ENCODE measurements around the gene JMJD6. TPM values are rescaled to one million over a fixed set of nuclear protein-coding genes. Genes with fewer than 3 reads are reported as not detected.
A peak's percentile ranks its signal among the peaks of the same experiment; 100 is the strongest.

JMJD6 gene
- total RNA-seq, 4 donors from 2014 or later = 21.5 to 42.6 (median 38.8) TPM

DNA sequence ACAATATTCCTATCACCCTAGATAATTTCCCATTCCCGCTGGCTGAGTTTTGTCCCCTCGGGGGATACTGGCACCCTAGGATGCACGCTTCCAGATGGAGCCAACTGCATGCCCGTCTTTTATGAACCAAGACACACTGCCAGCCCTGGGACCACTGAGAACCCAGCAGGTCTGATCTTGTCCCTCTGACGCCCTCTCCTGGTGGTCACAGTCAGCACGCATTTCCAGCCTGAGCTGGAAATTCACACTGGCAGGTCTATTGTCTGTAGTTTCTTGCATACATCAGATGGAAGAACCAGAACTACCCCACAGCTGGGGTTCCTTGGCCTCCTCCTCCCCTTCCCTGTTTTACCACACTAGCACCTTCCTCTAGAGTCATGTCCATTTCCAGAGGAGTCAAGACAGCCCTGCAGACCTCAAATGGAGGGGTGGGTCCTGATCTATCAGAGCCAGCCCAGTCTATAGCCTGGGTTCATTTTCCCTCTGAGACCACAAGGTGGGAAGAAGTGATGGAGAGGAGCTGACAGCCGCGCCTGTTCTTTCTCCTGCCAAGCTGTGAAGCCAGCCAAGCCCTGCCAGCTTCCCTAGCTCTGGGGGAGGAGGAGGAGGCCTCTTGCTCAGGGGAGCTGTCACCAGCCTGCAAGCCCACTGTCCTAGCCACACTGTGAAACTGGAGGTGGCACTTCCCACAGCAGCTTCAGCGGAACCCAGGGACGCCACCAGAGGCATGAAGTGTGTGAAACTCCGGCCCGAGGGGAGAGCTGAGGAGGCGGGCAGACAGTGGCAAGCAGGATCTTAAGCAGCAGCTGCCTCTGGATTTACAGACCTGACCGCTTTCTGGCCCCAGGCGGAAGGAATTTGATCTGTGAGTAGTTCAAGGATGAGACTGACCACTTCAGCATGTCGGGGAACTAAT is 44.9 kb downstream of the JMJD6 start:
- no peaks in the 10 kb centered on the region for H3K27me3 ChIP-seq
- peak; percentile 59 to 84 (median 78) for DNase-seq
- peak overlapping the region in 2 of 4 donors; percentile 9 to 27 for H3K27ac ChIP-seq
- TF ChIP-seq POLR2A (IDR thresholded peaks at IDR 0.05) = no peak
- TF ChIP-seq, protein P1, sequence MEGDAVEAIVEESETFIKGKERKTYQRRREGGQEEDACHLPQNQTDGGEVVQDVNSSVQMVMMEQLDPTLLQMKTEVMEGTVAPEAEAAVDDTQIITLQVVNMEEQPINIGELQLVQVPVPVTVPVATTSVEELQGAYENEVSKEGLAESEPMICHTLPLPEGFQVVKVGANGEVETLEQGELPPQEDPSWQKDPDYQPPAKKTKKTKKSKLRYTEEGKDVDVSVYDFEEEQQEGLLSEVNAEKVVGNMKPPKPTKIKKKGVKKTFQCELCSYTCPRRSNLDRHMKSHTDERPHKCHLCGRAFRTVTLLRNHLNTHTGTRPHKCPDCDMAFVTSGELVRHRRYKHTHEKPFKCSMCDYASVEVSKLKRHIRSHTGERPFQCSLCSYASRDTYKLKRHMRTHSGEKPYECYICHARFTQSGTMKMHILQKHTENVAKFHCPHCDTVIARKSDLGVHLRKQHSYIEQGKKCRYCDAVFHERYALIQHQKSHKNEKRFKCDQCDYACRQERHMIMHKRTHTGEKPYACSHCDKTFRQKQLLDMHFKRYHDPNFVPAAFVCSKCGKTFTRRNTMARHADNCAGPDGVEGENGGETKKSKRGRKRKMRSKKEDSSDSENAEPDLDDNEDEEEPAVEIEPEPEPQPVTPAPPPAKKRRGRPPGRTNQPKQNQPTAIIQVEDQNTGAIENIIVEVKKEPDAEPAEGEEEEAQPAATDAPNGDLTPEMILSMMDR (IDR thresholded peaks at IDR 0.05) = peak; percentile 21 to 85 (median 68)
- peaks cover 0 to 15% (median 0%) of the 10 kb centered on the region in 4 donors for H3K4me1 ChIP-seq
- no peaks in the 10 kb centered on the region for H3K9me3 ChIP-seq
- H3K4me3 ChIP-seq = no peak overlapping the region
- H3K36me3 ChIP-seq = no peaks in the 10 kb centered on the region

DNA sequence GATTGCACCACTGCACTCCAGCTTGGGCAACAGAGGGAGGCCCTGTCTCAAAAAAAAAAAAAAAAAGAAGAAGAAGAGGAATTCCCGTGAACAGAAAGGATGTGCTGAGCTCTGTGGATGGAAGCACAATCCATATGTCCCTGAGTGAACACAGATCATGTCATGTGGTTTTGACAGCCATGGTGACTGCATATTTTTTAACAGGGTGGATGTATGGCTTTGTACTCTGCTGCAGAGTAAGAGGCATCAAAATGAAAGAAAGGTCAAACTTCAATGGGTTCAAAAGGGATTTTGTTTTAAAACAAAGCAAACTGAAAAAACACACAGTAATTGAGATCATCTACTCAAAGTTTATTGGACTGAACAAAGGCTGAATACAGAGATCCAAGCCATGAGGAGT is 47.2 kb downstream of the JMJD6 start:
- no peak for TF ChIP-seq POLR2A (IDR thresholded peaks at IDR 0.05)
- TF ChIP-seq, protein P1 (IDR thresholded peaks at IDR 0.05) = no peak
- H3K4me1 ChIP-seq = peaks cover 0 to 15% (median 0%) of the 10 kb centered on the region in 4 donors
- H3K27me3 ChIP-seq = no peaks in the 10 kb centered on the region
- no peaks in the 10 kb centered on the region for H3K36me3 ChIP-seq
- DNase-seq = no peak
- no peaks in the 10 kb centered on the region for H3K9me3 ChIP-seq
- no peak overlapping the region for H3K27ac ChIP-seq
- no peak overlapping the region for H3K4me3 ChIP-seq

DNA sequence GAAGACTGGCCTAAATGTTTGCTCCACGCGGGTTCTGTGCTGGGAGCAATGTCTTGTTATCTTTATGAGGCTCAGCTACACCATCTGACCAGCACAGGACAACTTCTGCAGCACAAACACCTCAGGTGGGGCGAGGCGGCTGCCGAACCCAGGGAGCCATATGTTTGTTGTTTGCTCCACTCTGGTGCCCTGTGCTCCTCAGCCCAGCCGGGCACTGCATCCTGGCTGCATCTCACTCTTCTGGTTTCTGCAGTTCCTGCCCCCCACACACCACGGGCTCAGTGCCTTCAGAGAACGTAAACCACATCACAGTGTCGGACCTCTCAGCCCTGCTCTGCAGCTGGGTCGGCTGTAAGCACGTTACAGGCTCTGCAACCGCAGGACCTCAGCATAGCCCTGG is 48.1 kb downstream of the JMJD6 start:
- Histone ChIP-seq H3K9me3 (no peaks in the 10 kb centered on the region), H3K4me1 (peaks cover 0 to 15% (median 0%) of the 10 kb centered on the region in 4 donors), H3K27ac (peak overlapping the region in 2 of 4 donors; percentile 11 to 42), H3K36me3 (no peaks in the 10 kb centered on the region), H3K27me3 (no peaks in the 10 kb centered on the region), H3K4me3 (no peak overlapping the region)
- TF ChIP-seq, protein P1 (IDR thresholded peaks at IDR 0.05) = no peak
- no peak for TF ChIP-seq POLR2A (IDR thresholded peaks at IDR 0.05)
- DNase-seq = peak; percentile 37 to 69 (median 67)

DNA sequence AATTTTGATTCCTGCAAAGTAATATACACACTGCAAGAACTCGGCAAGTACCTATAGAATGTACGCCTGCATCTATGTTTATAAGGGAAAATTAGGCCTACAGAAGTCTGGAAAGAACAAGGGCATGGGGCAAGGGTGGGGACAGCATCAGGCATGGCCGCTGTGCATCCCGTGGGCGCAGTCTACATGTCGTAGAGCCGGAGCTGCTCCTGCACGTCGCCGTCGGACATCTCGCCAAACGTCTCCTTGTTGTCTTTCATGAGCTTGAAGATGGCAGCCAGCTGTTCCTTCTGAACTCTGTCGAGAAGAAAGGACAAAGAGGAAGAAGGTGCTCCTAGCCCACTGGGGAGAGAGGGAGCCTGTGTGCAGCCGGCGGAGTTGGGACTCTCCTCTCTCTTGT is 49.0 kb downstream of the JMJD6 start:
- H3K4me1 ChIP-seq = peaks cover 0 to 9% (median 0%) of the 10 kb centered on the region in 4 donors
- no peaks in the 10 kb centered on the region for H3K9me3 ChIP-seq
- DNase-seq = no peak
- no peaks in the 10 kb centered on the region for H3K27me3 ChIP-seq
- H3K36me3 ChIP-seq = no peaks in the 10 kb centered on the region
- TF ChIP-seq POLR2A (IDR thresholded peaks at IDR 0.05) = no peak
- TF ChIP-seq, protein P1 (IDR thresholded peaks at IDR 0.05) = no peak
- H3K4me3 ChIP-seq = no peak overlapping the region
- peak overlapping the region in 1 of 4 donors; percentile 11 for H3K27ac ChIP-seq

DNA sequence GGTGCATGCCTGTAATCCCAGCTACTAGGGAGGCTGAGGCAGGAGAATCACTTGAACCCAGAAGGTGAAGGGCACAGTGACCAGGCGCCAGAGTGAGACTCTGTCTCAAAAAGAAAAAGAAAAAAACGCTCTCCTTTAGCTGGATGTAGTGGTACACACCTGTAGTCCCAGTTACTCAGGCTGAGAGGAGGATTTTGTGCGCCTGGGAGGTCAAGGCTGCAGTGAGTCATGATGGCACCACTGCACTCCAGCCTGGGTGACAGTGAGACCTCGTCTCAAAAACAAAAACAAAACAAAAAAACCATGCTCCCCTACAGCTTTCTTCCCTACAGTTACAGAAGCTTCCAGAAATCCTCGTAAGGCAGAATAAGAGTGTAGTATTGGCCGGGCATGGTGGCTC is 49.8 kb downstream of the JMJD6 start:
- H3K36me3 ChIP-seq = no peaks in the 10 kb centered on the region
- no peaks in the 10 kb centered on the region for H3K9me3 ChIP-seq
- H3K4me1 ChIP-seq = peaks cover 0 to 2% (median 0%) of the 10 kb centered on the region in 4 donors
- no peak for DNase-seq
- no peaks in the 10 kb centered on the region for H3K27me3 ChIP-seq
- TF ChIP-seq, protein P1 (IDR thresholded peaks at IDR 0.05) = no peak
- no peak for TF ChIP-seq POLR2A (IDR thresholded peaks at IDR 0.05)
- no peak overlapping the region for H3K4me3 ChIP-seq
- no peak overlapping the region for H3K27ac ChIP-seq

Measured in Peyer's patch (tissue), 4 donors.